GM12874 (cell line): Measurements from ENCODE around the gene PRKCD.

Experiments
- CTCF ChIP-seq: IDR thresholded peaks from 2 replicates; pipeline ENCODE4 v1.5.1; 2011; ENCODE audit warnings: low read depth, mild to moderate bottlenecking, control low read depth, low read length, moderate library complexity; ENCODE audit not compliant: insufficient read depth

The PRKCD gene

GRCh38 chr3:53189276-53189675 is 28.3 kb downstream of the PRKCD start:
- TF ChIP-seq CTCF = no peak

- no peak for TF ChIP-seq CTCF
These were observed 29.6 kb downstream of the PRKCD start for GRCh38 chr3:53190659-53191058.

GRCh38 chr3:53191836-53192480 is 30.9 kb downstream of the PRKCD start:
- no peak for TF ChIP-seq CTCF

GRCh38 chr3:53192608-53193007 is 31.6 kb downstream of the PRKCD start:
- TF ChIP-seq CTCF = no peak

GRCh38 chr3:53193466-53194209 is 32.6 kb downstream of the PRKCD start:
- no peak for TF ChIP-seq CTCF

- TF ChIP-seq CTCF = no peak
These were observed 33.4 kb downstream of the PRKCD start for GRCh38 chr3:53194210-53195065.

GRCh38 chr3:53195066-53195450 is 34.0 kb downstream of the PRKCD start:
- no peak for TF ChIP-seq CTCF
